ENCODE data around the gene PDE5A. TPM values are rescaled to one million over a fixed set of nuclear protein-coding genes. Genes with fewer than 3 reads are reported as not detected.

Gene PDE5A
- total RNA-seq, 2 experiments from 2014 or later: 0.15 to 0.21 TPM

- Mint-ChIP-seq H3K36me3 (ENCODE audit: low read depth) (no peaks in the 10 kb centered on the region), H3K4me1 (peaks cover 20% of the 10 kb centered on the region), H3K27me3 (peaks cover 35% of the 10 kb centered on the region), H3K27ac (no peak overlapping the region), H3K4me3 (no peak overlapping the region), H3K9me3 (no peaks in the 10 kb centered on the region)
- ChIA-PET CTCF (no interaction called here), POLR2A (no interaction called here)
- no peak for DNase-seq
Measured at GRCh38 chr4:119632216-119632615, 3.6 kb upstream of the PDE5A start.

GRCh38 chr4:119629142-119629471 lies 503 bp upstream of the PDE5A start:
- Mint-ChIP-seq H3K27me3 (peaks cover 52% of the 10 kb centered on the region), H3K4me1 (peaks cover 28% of the 10 kb centered on the region), H3K36me3 (ENCODE audit: low read depth) (no peaks in the 10 kb centered on the region), H3K4me3 (peak overlapping the region; percentile 75), H3K9me3 (no peaks in the 10 kb centered on the region), H3K27ac (no peak overlapping the region)
- DNase-seq: no peak
- ChIA-PET CTCF (interaction anchor here (0.6 to 1.4 kb wide), 9 partner anchors 9 to 653 kb away, joined by 3 to 7 read pairs (median 3); no protein-coding TSS in a partner anchor), POLR2A (interaction anchor here (0.7 kb wide), 1 partner anchor 437 kb away, joined by 3 read pairs; no protein-coding TSS in a partner anchor)

GRCh38 chr4:119627267-119628255 lies 1.0 kb downstream of the PDE5A start:
- H3K9me3 Mint-ChIP-seq: no peaks in the 10 kb centered on the region
- ChIA-PET CTCF (interaction anchor here (0.7 to 1.6 kb wide), 6 partner anchors 9 to 262 kb away, joined by 3 to 7 read pairs (median 4); no protein-coding TSS in a partner anchor), POLR2A (no interaction called here)
- no peak overlapping the region for H3K27ac Mint-ChIP-seq
- H3K36me3 Mint-ChIP-seq (ENCODE audit: low read depth): no peaks in the 10 kb centered on the region
- peak; percentile 46 for DNase-seq
- H3K27me3 Mint-ChIP-seq: peaks cover 46% of the 10 kb centered on the region
- peaks cover 28% of the 10 kb centered on the region for H3K4me1 Mint-ChIP-seq
- peak overlapping the region; percentile 73 for H3K4me3 Mint-ChIP-seq

- no peak overlapping the region for H3K27ac Mint-ChIP-seq
- peak overlapping the region; percentile 73 for H3K4me3 Mint-ChIP-seq
- CTCF ChIA-PET: interaction anchor here (0.7 to 1.6 kb wide), 3 partner anchors 9 to 261 kb away, joined by 3 to 6 read pairs (median 3); no protein-coding TSS in a partner anchor
- DNase-seq: no peak
- no peaks in the 10 kb centered on the region for H3K36me3 Mint-ChIP-seq (ENCODE audit: low read depth)
- POLR2A ChIA-PET: no interaction called here
- H3K9me3 Mint-ChIP-seq: no peaks in the 10 kb centered on the region
- H3K27me3 Mint-ChIP-seq: peaks cover 40% of the 10 kb centered on the region
- peaks cover 28% of the 10 kb centered on the region for H3K4me1 Mint-ChIP-seq
Measured at GRCh38 chr4:119626943-119627266, 1.7 kb downstream of the PDE5A start.

- CTCF ChIA-PET: interaction anchor here (0.7 to 1.6 kb wide), 2 partner anchors 10 to 33 kb away, joined by 3 to 6 read pairs; no protein-coding TSS in a partner anchor
- no peaks in the 10 kb centered on the region for H3K36me3 Mint-ChIP-seq (ENCODE audit: low read depth)
- peaks cover 41% of the 10 kb centered on the region for H3K27me3 Mint-ChIP-seq
- POLR2A ChIA-PET: no interaction called here
- H3K4me1 Mint-ChIP-seq: peaks cover 28% of the 10 kb centered on the region
- no peaks in the 10 kb centered on the region for H3K9me3 Mint-ChIP-seq
- peak overlapping the region; percentile 73 for H3K4me3 Mint-ChIP-seq
- H3K27ac Mint-ChIP-seq: no peak overlapping the region
- DNase-seq: no peak
Measured at GRCh38 chr4:119626420-119626819, 2.2 kb downstream of the PDE5A start.

- H3K4me3 Mint-ChIP-seq: no peak overlapping the region
- no peak for DNase-seq
- peaks cover 28% of the 10 kb centered on the region for H3K4me1 Mint-ChIP-seq
- CTCF ChIA-PET: no interaction called here
- H3K27me3 Mint-ChIP-seq: peaks cover 43% of the 10 kb centered on the region
- H3K9me3 Mint-ChIP-seq: no peaks in the 10 kb centered on the region
- H3K27ac Mint-ChIP-seq: no peak overlapping the region
- POLR2A ChIA-PET: no interaction called here
- no peaks in the 10 kb centered on the region for H3K36me3 Mint-ChIP-seq (ENCODE audit: low read depth)
Measured at GRCh38 chr4:119625761-119626160, 2.8 kb downstream of the PDE5A start.

GRCh38 chr4:119624356-119624755 lies 4.2 kb downstream of the PDE5A start:
- no peak overlapping the region for H3K4me3 Mint-ChIP-seq
- no peaks in the 10 kb centered on the region for H3K9me3 Mint-ChIP-seq
- peaks cover 23% of the 10 kb centered on the region for H3K4me1 Mint-ChIP-seq
- POLR2A ChIA-PET: no interaction called here
- CTCF ChIA-PET: interaction anchor here (1.2 kb wide), 1 partner anchor 31 kb away, joined by 3 read pairs; no protein-coding TSS in a partner anchor
- peaks cover 41% of the 10 kb centered on the region for H3K27me3 Mint-ChIP-seq
- no peak overlapping the region for H3K27ac Mint-ChIP-seq
- DNase-seq: no peak
- no peaks in the 10 kb centered on the region for H3K36me3 Mint-ChIP-seq (ENCODE audit: low read depth)

- ChIA-PET POLR2A (no interaction called here), CTCF (no interaction called here)
- Mint-ChIP-seq H3K36me3 (ENCODE audit: low read depth) (no peaks in the 10 kb centered on the region), H3K9me3 (no peaks in the 10 kb centered on the region), H3K27me3 (peaks cover 36% of the 10 kb centered on the region), H3K4me3 (no peak overlapping the region), H3K27ac (no peak overlapping the region), H3K4me1 (peaks cover 14% of the 10 kb centered on the region)
- DNase-seq: no peak
Measured at GRCh38 chr4:119623025-119623424, 5.6 kb downstream of the PDE5A start.

GRCh38 chr4:119615068-119615719 lies 13.4 kb downstream of the PDE5A start:
- H3K36me3 Mint-ChIP-seq (ENCODE audit: low read depth): no peaks in the 10 kb centered on the region
- no peak overlapping the region for H3K27ac Mint-ChIP-seq
- POLR2A ChIA-PET: no interaction called here
- no peak overlapping the region for H3K4me3 Mint-ChIP-seq
- DNase-seq: no peak
- H3K4me1 Mint-ChIP-seq: no peaks in the 10 kb centered on the region
- CTCF ChIA-PET: no interaction called here
- H3K9me3 Mint-ChIP-seq: peaks cover 2% of the 10 kb centered on the region
- H3K27me3 Mint-ChIP-seq: peaks cover 11% of the 10 kb centered on the region

GRCh38 chr4:119604266-119604665 lies 24.3 kb downstream of the PDE5A start:
- peaks cover 13% of the 10 kb centered on the region for H3K27me3 Mint-ChIP-seq
- H3K27ac Mint-ChIP-seq: no peak overlapping the region
- no peak for DNase-seq
- POLR2A ChIA-PET: no interaction called here
- no peaks in the 10 kb centered on the region for H3K4me1 Mint-ChIP-seq
- H3K36me3 Mint-ChIP-seq (ENCODE audit: low read depth): no peaks in the 10 kb centered on the region
- no peaks in the 10 kb centered on the region for H3K9me3 Mint-ChIP-seq
- H3K4me3 Mint-ChIP-seq: no peak overlapping the region
- CTCF ChIA-PET: no interaction called here

GRCh38 chr4:119602366-119602765 lies 26.2 kb downstream of the PDE5A start:
- peaks cover 7% of the 10 kb centered on the region for H3K9me3 Mint-ChIP-seq
- CTCF ChIA-PET: interaction anchor here (0.5 kb wide), 1 partner anchor 126 kb away, joined by 3 read pairs; no protein-coding TSS in a partner anchor
- H3K27ac Mint-ChIP-seq: no peak overlapping the region

GRCh38 chr4:119598521-119598920 lies 30.1 kb downstream of the PDE5A start:
- POLR2A ChIA-PET: no interaction called here
- DNase-seq: no peak
- CTCF ChIA-PET: interaction anchor here (2.4 kb wide), 1 partner anchor 30 kb away, joined by 7 read pairs; the partner anchor contains the start of gene PDE5A
- peaks cover 12% of the 10 kb centered on the region for H3K27me3 Mint-ChIP-seq
- no peaks in the 10 kb centered on the region for H3K4me1 Mint-ChIP-seq
- H3K27ac Mint-ChIP-seq: no peak overlapping the region
- no peaks in the 10 kb centered on the region for H3K36me3 Mint-ChIP-seq (ENCODE audit: low read depth)
- no peak overlapping the region for H3K4me3 Mint-ChIP-seq
- peaks cover 7% of the 10 kb centered on the region for H3K9me3 Mint-ChIP-seq

More at GRCh38 chr4:119602366-119602765, 26.2 kb downstream of the PDE5A start:
- DNase-seq: no peak
- Mint-ChIP-seq H3K4me1 (no peaks in the 10 kb centered on the region), H3K27me3 (peaks cover 21% of the 10 kb centered on the region), H3K36me3 (ENCODE audit: low read depth) (no peaks in the 10 kb centered on the region), H3K4me3 (no peak overlapping the region)
- POLR2A ChIA-PET: no interaction called here

- H3K27me3 Mint-ChIP-seq: peaks cover 12% of the 10 kb centered on the region
- no peak overlapping the region for H3K27ac Mint-ChIP-seq
- ChIA-PET CTCF (no interaction called here), POLR2A (no interaction called here)
- H3K36me3 Mint-ChIP-seq (ENCODE audit: low read depth): no peaks in the 10 kb centered on the region
- H3K4me3 Mint-ChIP-seq: no peak overlapping the region
- peaks cover 7% of the 10 kb centered on the region for H3K9me3 Mint-ChIP-seq
- H3K4me1 Mint-ChIP-seq: no peaks in the 10 kb centered on the region
- DNase-seq: no peak
Measured at GRCh38 chr4:119597377-119597776, 31.2 kb downstream of the PDE5A start.
